Glutamatergic neuron (in vitro differentiated cells): Measurements from ENCODE around the gene SSH3. TPM values are rescaled to one million over a fixed set of nuclear protein-coding genes. Genes with fewer than 3 reads are reported as not detected.
A peak's percentile ranks its signal among the peaks of the same experiment; 100 is the strongest.
"Not testable (repeated sequence)": the region's sequence is repeated elsewhere in the genome, so short reads cannot be mapped to it uniquely, and the experiment has no call there.

Experiments used
- DNase-seq: peaks from one replicate; pipeline ENCODE4 v3.0.0; 2022
- H3K27ac Mint-ChIP-seq: one replicate; pipeline ENCODE4 v1.8.0; 2020; ENCODE audit warnings: mild to moderate bottlenecking, mixed read lengths, inconsistent platforms; ENCODE audit not compliant: unreplicated experiment
- H3K27me3 Mint-ChIP-seq: one replicate; pipeline ENCODE4 v1.8.0; 2020; ENCODE audit warnings: mild to moderate bottlenecking, moderate library complexity, mixed read lengths, inconsistent platforms; ENCODE audit not compliant: unreplicated experiment
- H3K36me3 Mint-ChIP-seq: one replicate; pipeline ENCODE4 v1.8.0; 2020; ENCODE audit warnings: mild to moderate bottlenecking, mixed read lengths, inconsistent platforms; ENCODE audit not compliant: unreplicated experiment
- H3K4me1 Mint-ChIP-seq: one replicate; pipeline ENCODE4 v1.8.0; 2020; ENCODE audit warnings: mild to moderate bottlenecking, low read depth, mixed read lengths, inconsistent platforms; ENCODE audit not compliant: unreplicated experiment
- H3K4me3 Mint-ChIP-seq: one replicate; pipeline ENCODE4 v1.8.0; 2020; ENCODE audit warnings: mild to moderate bottlenecking, mixed read lengths, inconsistent platforms; ENCODE audit not compliant: unreplicated experiment
- H3K9me3 Mint-ChIP-seq: one replicate; pipeline ENCODE4 v1.8.0; 2020; ENCODE audit warnings: mild to moderate bottlenecking, moderate library complexity, mixed read lengths, inconsistent platforms; ENCODE audit not compliant: unreplicated experiment
- CTCF ChIP-seq: fragments of 200-600 bp; sonication (generic); IDR thresholded peaks from one replicate; pipeline ENCODE4 v1.5.0; 2021; ENCODE audit not compliant: partially characterized antibody, unreplicated experiment
- total RNA-seq: library from RNA; stranded (reverse); fragmentation: NEBNext Ultra II Directional; extraction: Animal tissue kit (Norgen Biotek cat#: 25700); gene quantifications from one replicate; pipeline ENCODE4 v1.2.1, GENCODE V29; 2021; ENCODE audit not compliant: unreplicated experiment

Gene SSH3
- total RNA-seq, 1 donor from 2014 or later = 8.3 TPM

GRCh38 chr11:67255864-67256263, 47.5 kb upstream of the SSH3 start:
- H3K36me3 Mint-ChIP-seq = no peaks in the 10 kb centered on the region
- H3K27me3 Mint-ChIP-seq = peaks cover 3% of the 10 kb centered on the region
- no peak for TF ChIP-seq CTCF
- H3K4me3 Mint-ChIP-seq = no peak overlapping the region
- H3K9me3 Mint-ChIP-seq = peaks cover 7% of the 10 kb centered on the region
- no peak for DNase-seq
- H3K27ac Mint-ChIP-seq = no peak overlapping the region
- H3K4me1 Mint-ChIP-seq = no peaks in the 10 kb centered on the region

DNA sequence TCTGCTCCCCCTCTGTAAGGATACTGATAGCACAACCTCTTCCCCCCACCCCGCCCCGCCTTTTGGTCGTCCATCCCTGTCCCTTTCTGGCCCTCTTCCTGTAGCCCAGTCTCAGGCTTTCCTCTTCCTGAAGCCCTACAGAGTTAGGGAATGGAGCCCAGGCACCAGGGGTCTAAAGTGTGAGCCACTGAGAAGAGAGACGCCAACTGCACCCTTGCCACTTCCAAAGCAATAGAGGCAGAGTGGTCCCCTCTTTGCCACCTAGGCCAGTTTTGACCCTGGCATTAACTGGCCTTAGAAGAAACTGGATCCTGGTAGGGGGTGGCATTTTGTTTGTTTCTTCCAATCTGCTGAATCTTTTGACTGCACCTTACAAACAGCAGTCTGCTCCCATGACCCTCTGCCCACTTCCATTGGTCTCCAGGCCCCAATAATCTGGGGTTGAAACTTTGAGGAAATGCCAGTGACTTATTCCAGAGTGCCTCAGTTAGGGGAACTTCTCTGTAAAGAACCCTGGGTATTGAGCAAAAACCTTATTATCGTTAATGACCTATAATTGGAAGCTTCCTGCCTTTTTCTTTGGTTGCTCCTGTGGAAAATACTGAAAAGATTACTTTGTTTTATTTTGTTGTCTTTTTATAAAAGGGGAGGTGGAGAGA, 46.7 kb upstream of the SSH3 start:
- TF ChIP-seq CTCF = no peak
- H3K4me3 Mint-ChIP-seq = no peak overlapping the region
- no peak overlapping the region for H3K27ac Mint-ChIP-seq
- no peaks in the 10 kb centered on the region for H3K36me3 Mint-ChIP-seq
- H3K9me3 Mint-ChIP-seq = peaks cover 7% of the 10 kb centered on the region
- H3K4me1 Mint-ChIP-seq = no peaks in the 10 kb centered on the region
- DNase-seq = no peak
- H3K27me3 Mint-ChIP-seq = peaks cover 3% of the 10 kb centered on the region

- H3K4me1 Mint-ChIP-seq = peaks cover 8% of the 10 kb centered on the region
- no peak overlapping the region for H3K27ac Mint-ChIP-seq
- no peak for DNase-seq
- peaks cover 5% of the 10 kb centered on the region for H3K9me3 Mint-ChIP-seq
- no peaks in the 10 kb centered on the region for H3K36me3 Mint-ChIP-seq
- H3K4me3 Mint-ChIP-seq = peak overlapping the region; percentile 64
- H3K27me3 Mint-ChIP-seq = peaks cover 13% of the 10 kb centered on the region
- TF ChIP-seq CTCF = no peak
These were observed 42.9 kb upstream of the SSH3 start for GRCh38 chr11:67260406-67260805.

DNA sequence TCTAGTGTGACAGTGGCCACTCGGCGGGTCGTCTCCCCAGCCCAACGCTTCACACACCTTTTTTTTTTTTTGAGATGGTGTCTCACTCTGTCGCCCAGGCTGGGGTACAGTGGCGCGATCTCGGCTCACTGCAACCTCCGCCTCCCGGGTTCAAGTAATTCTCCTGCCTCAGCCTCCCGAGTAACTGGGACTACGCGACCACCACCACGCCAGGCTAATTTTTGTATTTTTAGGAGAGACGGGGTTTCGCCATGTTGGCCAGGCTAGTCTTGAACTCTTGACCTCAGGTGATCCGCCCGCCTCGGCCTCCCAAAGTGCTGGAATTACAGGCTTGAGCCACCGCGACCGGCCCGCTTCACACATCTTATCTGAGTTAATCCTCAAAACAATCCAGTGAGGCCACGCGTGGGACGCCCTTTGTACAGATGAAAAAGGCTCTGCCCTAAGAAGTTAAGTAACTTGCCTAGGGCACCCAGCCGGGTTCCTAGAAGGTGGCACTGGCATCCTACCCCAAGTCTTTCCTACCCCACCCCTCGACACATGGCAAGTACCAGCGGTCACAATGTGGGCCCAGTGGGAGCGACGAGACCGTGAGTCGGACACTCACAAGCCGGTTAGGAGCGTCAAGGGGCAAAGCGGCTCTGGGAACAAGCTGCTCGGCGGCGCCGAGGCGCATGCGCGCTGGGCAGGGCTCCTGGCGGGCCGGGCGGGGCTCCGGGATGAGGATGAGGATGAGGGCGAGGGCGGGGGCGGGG, 42.3 kb upstream of the SSH3 start:
- TF ChIP-seq CTCF = peak; percentile 5
- H3K27me3 Mint-ChIP-seq = peaks cover 19% of the 10 kb centered on the region
- DNase-seq = peak; percentile 64
- H3K27ac Mint-ChIP-seq, H3K9me3 Mint-ChIP-seq, H3K4me1 Mint-ChIP-seq, H3K36me3 Mint-ChIP-seq: not testable (repeated sequence)
- peak overlapping the region; percentile 71 for H3K4me3 Mint-ChIP-seq

- Mint-ChIP-seq H3K4me3 (no peak overlapping the region), H3K9me3 (peaks cover 6% of the 10 kb centered on the region), H3K27ac (no peak overlapping the region), H3K27me3 (peaks cover 19% of the 10 kb centered on the region), H3K36me3 (no peaks in the 10 kb centered on the region), H3K4me1 (peaks cover 8% of the 10 kb centered on the region)
- TF ChIP-seq CTCF = no peak
- DNase-seq = no peak
These were observed 41.7 kb upstream of the SSH3 start for GRCh38 chr11:67261640-67261945.
